ENCODE data around the gene UNC5A.

Gene UNC5A

DNA sequence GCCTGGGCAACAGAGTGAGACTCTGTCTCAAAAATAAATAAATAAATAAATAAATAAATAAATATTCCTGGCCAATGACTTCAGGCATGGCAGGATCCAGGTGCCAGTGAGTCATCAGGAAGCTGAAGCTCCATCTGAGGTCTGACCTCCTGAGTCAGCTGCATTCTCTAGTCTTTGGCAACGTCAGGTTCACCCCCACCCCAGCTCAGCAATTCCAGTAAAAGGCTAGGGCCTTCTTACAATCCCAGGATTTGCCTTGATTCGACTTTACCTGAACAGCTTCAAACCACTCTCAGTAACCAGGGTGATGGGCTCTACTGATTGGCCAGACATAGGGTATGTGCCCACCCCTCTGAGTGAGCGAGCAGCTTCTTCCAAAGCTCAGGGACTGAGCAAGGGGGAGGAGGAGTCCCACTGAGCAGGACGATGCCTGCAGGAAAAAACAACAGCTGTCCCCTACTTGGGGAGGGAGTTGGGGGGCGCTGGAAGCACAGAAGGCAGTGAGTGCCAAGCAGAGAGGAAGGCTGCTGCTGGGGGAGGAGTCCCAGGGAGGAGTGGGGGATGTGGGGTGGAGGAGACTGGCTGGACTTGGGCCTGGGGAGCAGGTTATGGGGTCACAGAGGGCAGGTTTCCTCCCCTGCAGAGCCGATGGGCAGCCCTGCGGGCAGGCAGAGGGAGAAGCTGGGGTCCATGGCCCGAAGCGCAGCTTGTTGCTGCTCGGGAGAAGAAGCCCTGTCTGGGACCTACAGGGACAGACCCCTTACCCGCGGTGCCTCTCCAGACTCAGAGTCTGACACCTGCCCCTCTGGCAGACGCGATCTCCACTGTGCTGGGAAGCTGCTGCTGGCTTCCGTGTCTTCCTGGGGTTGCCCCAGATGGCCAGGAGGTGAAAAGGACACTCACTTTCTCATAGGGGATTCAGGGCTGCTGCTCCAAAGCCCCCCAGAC is 25.9 kb upstream of the UNC5A start:
- no peak for TF ChIP-seq CTCF (conservative IDR thresholded peaks at IDR 0.05)
- H3K27ac ChIP-seq: no peak overlapping the region

GRCh38 chr5:176785184-176786145 is 24.9 kb upstream of the UNC5A start:
- no peak for TF ChIP-seq CTCF (conservative IDR thresholded peaks at IDR 0.05)
- H3K27ac ChIP-seq: no peak overlapping the region

DNA sequence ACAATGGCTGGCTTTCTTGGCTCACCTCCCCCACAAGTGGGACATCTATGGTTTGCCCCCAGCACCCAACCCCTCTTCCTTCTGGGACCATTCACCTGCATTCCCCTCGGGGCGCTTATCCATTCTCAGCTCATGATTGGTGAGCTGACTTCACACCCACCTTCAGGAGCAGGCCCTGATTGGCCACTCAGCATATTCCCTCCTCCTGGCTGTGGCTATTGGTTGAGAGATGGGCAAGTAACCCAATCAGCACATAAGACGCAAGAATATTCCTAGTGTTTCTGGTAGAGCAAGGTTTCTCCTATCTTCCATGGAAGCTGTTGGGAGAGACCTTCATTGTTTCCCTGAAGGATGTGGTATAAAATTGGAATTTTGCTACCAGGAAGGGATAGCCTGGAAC is 22.7 kb upstream of the UNC5A start:
- no peak for TF ChIP-seq CTCF (conservative IDR thresholded peaks at IDR 0.05)
- no peak overlapping the region for H3K27ac ChIP-seq

GRCh38 chr5:176788091-176788490 is 22.3 kb upstream of the UNC5A start:
- H3K27ac ChIP-seq: no peak overlapping the region
- TF ChIP-seq CTCF (conservative IDR thresholded peaks at IDR 0.05): no peak

DNA sequence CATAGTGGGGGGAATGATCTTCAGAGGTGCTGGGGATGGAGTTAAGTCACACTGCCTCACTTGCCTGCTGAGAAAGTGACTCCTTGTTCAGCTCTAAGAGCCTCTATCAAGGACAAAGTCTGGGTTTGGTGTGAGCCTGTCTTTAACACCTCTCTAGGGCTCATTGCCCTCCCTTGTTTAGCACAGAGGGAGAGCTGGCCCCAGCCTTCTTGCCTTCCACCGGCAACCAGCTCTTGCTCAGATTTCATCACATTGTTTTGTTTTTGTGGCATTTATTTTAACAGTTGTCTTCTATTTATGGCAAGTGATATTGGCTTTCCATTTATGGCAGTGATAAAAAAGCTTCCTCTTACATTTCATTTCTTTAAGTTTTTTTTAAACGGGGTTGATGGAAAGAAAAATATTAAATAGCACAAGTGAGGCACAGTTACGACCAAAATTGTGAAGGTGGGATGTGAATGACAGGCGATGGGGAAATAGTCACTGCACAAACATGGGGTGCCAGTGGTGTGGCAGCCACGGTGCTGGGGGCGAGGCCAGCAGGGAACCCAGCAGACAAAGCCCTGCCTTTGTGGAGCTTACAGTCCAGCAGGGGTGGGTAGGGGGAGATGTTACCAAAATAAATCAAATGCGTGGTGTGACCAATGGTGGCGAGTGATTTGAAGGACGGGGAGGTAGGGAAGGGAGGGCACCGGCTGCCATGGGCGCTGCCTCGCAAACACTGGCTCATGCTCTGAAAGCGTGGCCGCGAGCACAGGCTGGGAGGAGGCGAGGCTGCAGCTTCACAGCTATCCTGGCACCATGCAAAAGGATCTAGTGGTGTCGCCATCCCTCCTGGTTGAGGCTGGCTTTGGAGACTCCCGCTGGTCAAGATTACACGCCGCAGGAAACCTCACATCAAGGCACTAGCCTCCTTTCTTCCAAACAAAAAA is 21.2 kb upstream of the UNC5A start:
- no peak overlapping the region for H3K27ac ChIP-seq
- no peak for TF ChIP-seq CTCF (conservative IDR thresholded peaks at IDR 0.05)

- no peak for TF ChIP-seq CTCF (conservative IDR thresholded peaks at IDR 0.05)
- H3K27ac ChIP-seq: no peak overlapping the region
Observed at GRCh38 chr5:176789873-176790615, 20.3 kb upstream of the UNC5A start.

All from VCaP (cell line).